ENCODE data around the gene ABCA2. TPM values are rescaled to one million over a fixed set of nuclear protein-coding genes. Genes with fewer than 3 reads are reported as not detected.

The ABCA2 gene
- total RNA-seq, 4 donors from 2014 or later, result 15.4 to 31.5 (median 25.9) TPM

DNA sequence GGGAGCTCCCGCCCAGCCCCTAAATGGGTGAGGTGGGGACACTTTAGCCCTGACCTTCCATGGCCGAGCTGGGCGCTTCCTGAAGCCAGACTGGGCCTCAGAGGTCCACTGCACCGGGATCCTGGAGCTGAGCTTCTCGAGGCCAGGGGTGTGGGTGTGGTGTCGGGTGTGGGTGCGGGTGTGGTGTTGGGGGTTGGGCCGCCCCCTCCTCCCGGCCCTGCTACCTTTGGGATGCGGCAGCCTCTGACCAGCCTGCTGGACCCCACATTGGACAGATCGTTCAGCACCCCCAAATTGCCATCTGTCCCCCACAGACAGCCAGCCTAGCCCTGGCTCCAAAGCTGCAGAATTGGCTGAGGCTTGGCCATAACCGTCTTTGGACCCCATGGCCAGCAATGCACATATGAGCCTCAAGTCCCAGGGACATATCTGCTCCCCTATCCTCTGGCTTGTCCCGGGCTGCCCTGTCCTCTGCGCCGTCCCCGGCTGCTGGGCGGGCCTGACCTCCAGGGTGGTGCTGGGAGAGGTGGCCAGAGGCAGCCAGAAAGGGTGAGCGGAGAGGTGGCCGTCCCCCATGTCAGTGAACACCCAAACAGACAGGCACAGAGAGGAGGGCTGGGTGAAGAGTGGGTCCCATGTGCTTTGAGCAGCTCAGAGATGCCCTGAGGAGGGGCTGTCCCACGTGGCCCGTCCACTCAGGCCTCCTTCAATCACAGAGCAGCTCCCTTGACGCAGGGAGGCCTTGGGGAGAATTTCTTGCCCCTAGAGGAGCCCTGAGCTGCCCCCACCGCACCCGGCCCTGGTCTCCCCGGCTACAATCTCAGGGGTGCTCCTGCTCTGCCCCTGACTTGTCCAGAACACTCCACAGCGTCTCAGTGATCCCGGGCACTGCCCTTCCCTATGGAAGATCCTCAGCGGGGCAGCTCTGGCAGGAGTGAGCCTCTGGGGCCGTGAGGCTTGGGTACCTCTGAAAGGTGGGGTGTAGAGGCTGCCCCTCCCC lies 54.1 kb downstream of the ABCA2 start:
- no peak for TF ChIP-seq CTCF (IDR thresholded peaks at IDR 0.05)
- ATAC-seq (ENCODE audit: low FRiP score) (no peak), DNase-seq (ENCODE audit: low spot score) (no peak)

DNA sequence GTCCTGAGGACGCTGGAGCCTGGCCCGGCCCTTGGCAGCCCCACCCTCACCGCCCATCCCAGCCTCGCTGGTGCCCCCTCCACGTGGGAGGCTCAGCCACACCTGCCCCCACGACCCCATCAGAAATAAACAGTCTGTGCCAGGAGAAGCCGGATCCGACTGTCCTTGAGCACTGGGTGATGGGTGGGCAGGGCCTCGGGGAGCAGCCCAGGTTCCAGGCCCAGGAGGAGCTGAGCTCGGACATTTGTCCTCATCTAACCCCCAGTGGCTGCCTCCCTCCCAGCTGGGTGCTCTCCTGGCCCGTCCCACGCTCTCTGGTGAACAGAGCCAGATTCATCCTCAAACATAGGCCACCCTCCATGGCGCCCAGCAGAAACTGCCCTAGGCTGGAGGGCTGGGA lies 55.3 kb downstream of the ABCA2 start:
- no peak for DNase-seq (ENCODE audit: low spot score)
- ATAC-seq (ENCODE audit: low FRiP score), result no peak
- no peak for TF ChIP-seq CTCF (IDR thresholded peaks at IDR 0.05)

GRCh38 chr9:136972335-136972734 lies 55.7 kb downstream of the ABCA2 start:
- ATAC-seq (ENCODE audit: low FRiP score) (no peak), DNase-seq (ENCODE audit: low spot score) (no peak)
- TF ChIP-seq CTCF (IDR thresholded peaks at IDR 0.05), result no peak

DNA sequence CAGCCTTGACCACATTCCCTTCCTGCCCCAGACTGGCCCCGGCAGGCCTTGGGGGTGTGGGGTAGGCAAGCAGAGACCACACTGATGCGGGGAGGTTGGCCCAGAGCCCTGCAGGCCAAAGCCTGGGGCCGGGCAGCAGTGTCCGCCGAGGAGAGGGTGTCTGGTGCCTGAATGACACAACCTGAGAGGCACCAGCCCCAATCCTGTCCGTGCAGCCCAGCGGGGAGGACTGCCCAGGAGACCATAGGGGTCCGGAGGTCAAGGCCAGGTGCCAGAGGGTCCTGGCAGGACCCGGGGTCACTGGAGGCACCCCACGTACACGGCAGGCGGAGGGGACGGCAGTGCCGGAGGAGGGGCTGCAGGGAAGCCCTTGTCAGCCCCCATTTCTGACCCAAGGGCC lies 56.3 kb downstream of the ABCA2 start:
- no peak for DNase-seq (ENCODE audit: low spot score)
- no peak for TF ChIP-seq CTCF (IDR thresholded peaks at IDR 0.05)
- no peak for ATAC-seq (ENCODE audit: low FRiP score)

DNA sequence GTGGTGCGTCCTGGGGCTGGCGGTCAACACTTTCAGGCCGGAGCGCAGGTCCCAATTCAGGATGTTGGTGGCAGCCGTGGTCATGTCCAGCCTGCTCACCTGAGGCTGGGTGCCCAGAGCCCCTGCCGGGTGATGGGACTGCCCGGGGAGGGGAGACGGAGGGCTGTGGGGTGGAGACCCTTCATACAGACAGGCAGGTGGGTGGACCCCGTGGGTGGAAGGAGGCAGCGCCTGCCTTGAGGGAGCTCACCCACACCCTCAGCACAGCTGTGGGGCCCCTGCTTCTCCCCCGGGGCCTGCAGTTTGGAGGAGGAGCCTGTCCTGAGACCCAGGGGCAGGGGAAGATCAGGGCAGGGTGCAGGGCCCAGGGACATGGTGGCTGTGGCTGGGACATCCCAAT lies 57.7 kb downstream of the ABCA2 start:
- DNase-seq (ENCODE audit: low spot score) (no peak), ATAC-seq (ENCODE audit: low FRiP score) (no peak)
- no peak for TF ChIP-seq CTCF (IDR thresholded peaks at IDR 0.05)

GRCh38 chr9:136969774-136970173 lies 58.3 kb downstream of the ABCA2 start:
- ATAC-seq (ENCODE audit: low FRiP score), result no peak
- DNase-seq (ENCODE audit: low spot score), result no peak
- TF ChIP-seq CTCF (IDR thresholded peaks at IDR 0.05), result no peak

- no peak for TF ChIP-seq CTCF (IDR thresholded peaks at IDR 0.05)
- DNase-seq (ENCODE audit: low spot score), result no peak
- ATAC-seq (ENCODE audit: low FRiP score), result no peak
Observed at GRCh38 chr9:136969150-136969549, 58.9 kb downstream of the ABCA2 start.
